Uterus (tissue), 2 donors: ENCODE results near the gene CNOT3.
"Not testable (repeated sequence)": the region's sequence is repeated elsewhere in the genome, so short reads cannot be mapped to it uniquely, and the experiment has no call there.

Experiments
- POLR2A ChIP-seq, 2 donors: fragments of 450-650 bp; IDR thresholded peaks; one replicate each; pipeline ENCODE4 v1.6.1; 2016; ENCODE audit warnings: antibody characterized with exemption in 2 of 2, mild to moderate bottlenecking in 1 of 2, moderate library complexity in 1 of 2
- TF ChIP-seq, protein P1 (sequence below), 4 experiments: fragments of 200-600 bp in 2 of 4; fragments of 450-650 bp in 2 of 4; sonication (generic) in 2 of 4; IDR thresholded peaks; one replicate each; pipeline ENCODE4 v1.5.1; 2016 to 2019; ENCODE audit warnings: antibody characterized with exemption in 4 of 4, mild to moderate bottlenecking in 2 of 4, moderate library complexity in 1 of 4

DNA sequence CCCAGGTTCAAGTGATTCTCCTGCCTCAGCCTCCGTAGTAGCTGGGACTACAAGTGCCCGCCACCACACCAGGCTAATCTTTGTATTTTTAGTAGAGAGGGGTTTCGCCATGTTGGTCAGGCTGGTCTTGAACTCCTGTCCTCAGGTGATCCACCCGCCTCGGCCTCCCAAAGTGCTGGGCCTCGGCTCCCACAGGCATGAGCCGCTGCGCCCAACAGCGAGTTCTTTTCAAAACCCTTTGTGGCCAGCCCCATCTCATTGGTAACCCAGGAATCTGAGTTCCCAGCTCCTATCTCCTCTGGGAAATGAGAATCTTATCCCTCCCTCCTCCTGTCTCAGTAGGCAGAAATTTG, 37.7 kb upstream of the CNOT3 start:
- TF ChIP-seq, protein P1, sequence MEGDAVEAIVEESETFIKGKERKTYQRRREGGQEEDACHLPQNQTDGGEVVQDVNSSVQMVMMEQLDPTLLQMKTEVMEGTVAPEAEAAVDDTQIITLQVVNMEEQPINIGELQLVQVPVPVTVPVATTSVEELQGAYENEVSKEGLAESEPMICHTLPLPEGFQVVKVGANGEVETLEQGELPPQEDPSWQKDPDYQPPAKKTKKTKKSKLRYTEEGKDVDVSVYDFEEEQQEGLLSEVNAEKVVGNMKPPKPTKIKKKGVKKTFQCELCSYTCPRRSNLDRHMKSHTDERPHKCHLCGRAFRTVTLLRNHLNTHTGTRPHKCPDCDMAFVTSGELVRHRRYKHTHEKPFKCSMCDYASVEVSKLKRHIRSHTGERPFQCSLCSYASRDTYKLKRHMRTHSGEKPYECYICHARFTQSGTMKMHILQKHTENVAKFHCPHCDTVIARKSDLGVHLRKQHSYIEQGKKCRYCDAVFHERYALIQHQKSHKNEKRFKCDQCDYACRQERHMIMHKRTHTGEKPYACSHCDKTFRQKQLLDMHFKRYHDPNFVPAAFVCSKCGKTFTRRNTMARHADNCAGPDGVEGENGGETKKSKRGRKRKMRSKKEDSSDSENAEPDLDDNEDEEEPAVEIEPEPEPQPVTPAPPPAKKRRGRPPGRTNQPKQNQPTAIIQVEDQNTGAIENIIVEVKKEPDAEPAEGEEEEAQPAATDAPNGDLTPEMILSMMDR (IDR thresholded peaks at IDR 0.05): not testable (repeated sequence)
- TF ChIP-seq POLR2A (IDR thresholded peaks at IDR 0.05): not testable (repeated sequence)
